HCT116 (cell line): ENCODE measurements around the gene COL26A1. TPM values are rescaled to one million over a fixed set of nuclear protein-coding genes. Genes with fewer than 3 reads are reported as not detected.

Experiments used
- ATAC-seq: fragments of 200-7000 bp; cut with Tn5 transposase; 2 replicates; pipeline ENCODE4 v1.9.1; 2020; ENCODE audit warnings: mild to moderate bottlenecking, moderate library complexity
- BruUV-seq: library from RNA; stranded (reverse); fragments of 400-500 nt; replicated peaks from 2 replicates; lab custom pipeline; 2021; lab: Mats Ljungman, UMichigan
- CTCF ChIA-PET: fragments of 300-600 bp; sonication (Branson Sonifier 250); formaldehyde crosslinking; loops from one replicate; lab custom pipeline; 2021; ENCODE audit warnings: antibody characterized with exemption; lab: Charles Lee
- POLR2A ChIA-PET: fragments of 300-600, 350-600 bp; sonication (Branson Sonifier 250); formaldehyde crosslinking; loops from one replicate; lab custom pipeline; 2021; ENCODE audit warnings: antibody characterized with exemption; lab: Charles Lee
- RAD21 ChIA-PET, 2 experiments: fragments of 300-600 bp; sonication (Branson Sonifier 250); formaldehyde crosslinking; loops; one replicate each; lab custom pipeline; 2023; ENCODE audit warnings: low total read pairs in 2 of 2; ENCODE audit not compliant: uncharacterized antibody in 2 of 2, unreplicated experiment in 2 of 2, low non-redundant PET in 1 of 2; lab: Charles Lee
- DNase-seq: peaks from one replicate; pipeline ENCODE4 v3.0.0-alpha.2; 2010; ENCODE audit warnings: low read depth, low spot score
- H2AFZ ChIP-seq: fragments of 200-600 bp; shearing (Covaris generic), sonication (generic); 2 replicates; pipeline ENCODE4 v1.6.1; 2017; ENCODE audit warnings: low read depth, mixed run types, mixed read lengths, antibody characterized with exemption, low read length; ENCODE audit not compliant: poor library complexity, severe bottlenecking
- H3K27ac ChIP-seq: 2 replicates; pipeline ENCODE4 v1.5.1; 2012; ENCODE audit warnings: low read depth, low read length
- H3K27me3 ChIP-seq: fragments of 200-600 bp; sonication (generic); 2 replicates; pipeline ENCODE4 v1.6.1; 2016; ENCODE audit warnings: mixed run types, low read length, mixed read lengths; ENCODE audit not compliant: insufficient read depth
- H3K36me3 ChIP-seq, 2 experiments: fragments of 200-500 bp in 1 of 2; fragments of 200-600 bp in 1 of 2; sonication (Bioruptor generic) in 1 of 2; sonication (generic) in 1 of 2; 2 replicates each; pipeline versions ENCODE4 v1.5.1 to v1.6.1; 2014 to 2016; ENCODE audit warnings: low read length in 2 of 2, inconsistent platforms in 1 of 2, mixed read lengths in 1 of 2, mixed run types in 1 of 2; ENCODE audit not compliant: insufficient read depth in 2 of 2, control insufficient read depth in 1 of 2
- H3K4me1 ChIP-seq, 2 experiments: fragments of 200-600 bp in 1 of 2; sonication (generic) in 1 of 2; 2 replicates each; pipeline versions ENCODE4 v1.5.1 to v1.6.1; 2012 to 2017; ENCODE audit warnings: low read length in 2 of 2, inconsistent platforms in 1 of 2, mild to moderate bottlenecking in 1 of 2, mixed read lengths in 1 of 2, mixed run types in 1 of 2, moderate library complexity in 1 of 2; ENCODE audit not compliant: insufficient read depth in 2 of 2, control insufficient read depth in 1 of 2
- H3K4me2 ChIP-seq: fragments of 200-600 bp; sonication (generic); 2 replicates; pipeline ENCODE4 v1.6.1; 2017; ENCODE audit warnings: mixed run types, low read length, mixed read lengths
- H3K4me3 ChIP-seq, 2 experiments: fragments of 200-600 bp in 1 of 2; sonication (generic) in 1 of 2; replicated peaks in 1 of 2; 2 replicates each; pipeline ENCODE4 v1.5.1; 2011 to 2016; ENCODE audit warnings: low read length in 2 of 2, control low read depth in 1 of 2, low read depth in 1 of 2, mild to moderate bottlenecking in 1 of 2, mixed read lengths in 1 of 2, mixed run types in 1 of 2
- H3K79me2 ChIP-seq: fragments of 200-600 bp; sonication (generic); 2 replicates; pipeline ENCODE4 v1.6.1; 2017; ENCODE audit warnings: mild to moderate bottlenecking, mixed run types, low read length, moderate library complexity, mixed read lengths; ENCODE audit not compliant: insufficient read depth
- H3K9ac ChIP-seq: fragments of 200-600 bp; sonication (generic); 2 replicates; pipeline ENCODE4 v1.6.1; 2016; ENCODE audit warnings: low read length, mixed read lengths
- H3K9me2 ChIP-seq: fragments of 200-600 bp; sonication (generic), shearing (Covaris generic); 2 replicates; pipeline ENCODE4 v1.6.1; 2017; ENCODE audit warnings: mixed run types, mild to moderate bottlenecking, moderate library complexity; ENCODE audit not compliant: insufficient read depth
- H3K9me3 ChIP-seq, 2 experiments: fragments of 200-500 bp in 1 of 2; fragments of 200-600 bp in 1 of 2; sonication (Bioruptor generic) in 1 of 2; sonication (generic) in 1 of 2; 2 replicates each; pipeline ENCODE4 v1.6.1; 2014 to 2017; ENCODE audit warnings: low read length in 2 of 2, mixed read lengths in 2 of 2, inconsistent platforms in 1 of 2, low read depth in 1 of 2, mild to moderate bottlenecking in 1 of 2, mixed run types in 1 of 2, moderate library complexity in 1 of 2; ENCODE audit not compliant: control insufficient read depth in 1 of 2, insufficient read depth in 1 of 2
- H4K20me1 ChIP-seq: fragments of 200-600 bp; sonication (generic), shearing (Covaris generic); 2 replicates; pipeline ENCODE4 v1.6.1; 2017; ENCODE audit warnings: mixed run types, mild to moderate bottlenecking, moderate library complexity; ENCODE audit not compliant: insufficient read depth
- ATF3 ChIP-seq: IDR thresholded peaks from 2 replicates; pipeline ENCODE4 v1.6.1; 2012
- CEBPB ChIP-seq: IDR thresholded peaks from 2 replicates; pipeline ENCODE4 v1.6.1; 2012; ENCODE audit warnings: low read depth
- CTCF ChIP-seq, 3 experiments: fragments of 200-600 bp in 1 of 3; sonication (generic) in 1 of 3; IDR thresholded peaks in 2 of 3; conservative IDR thresholded peaks in 1 of 3; 2 replicates each; pipeline ENCODE4 v1.5.1; 2012 to 2017; ENCODE audit warnings: low read depth in 2 of 3, low read length in 2 of 3, antibody characterized with exemption in 1 of 3, borderline replicate concordance in 1 of 3, control low read depth in 1 of 3, mild to moderate bottlenecking in 1 of 3, mixed read lengths in 1 of 3, mixed run types in 1 of 3, moderate library complexity in 1 of 3; ENCODE audit not compliant: insufficient read depth in 1 of 3
- MAX ChIP-seq: IDR thresholded peaks from 2 replicates; pipeline ENCODE4 v1.6.1; 2012
- POLR2A ChIP-seq: IDR thresholded peaks from 2 replicates; pipeline ENCODE4 v1.7.0; 2011; ENCODE audit warnings: borderline replicate concordance; ENCODE audit not compliant: insufficient read depth, insufficient read length; ENCODE audit errors: extremely low read depth
- POLR2AphosphoS5 ChIP-seq: IDR thresholded peaks from 2 replicates; pipeline ENCODE4 v1.6.1; 2011; ENCODE audit warnings: mild to moderate bottlenecking, low read depth, low read length, moderate library complexity
- SIN3A ChIP-seq: IDR thresholded peaks from 2 replicates; pipeline ENCODE4 v1.6.1; 2012; ENCODE audit warnings: low read depth
- SP1 ChIP-seq: IDR thresholded peaks from 2 replicates; pipeline ENCODE4 v1.6.1; 2012; ENCODE audit warnings: low read depth
- SRF ChIP-seq: IDR thresholded peaks from 2 replicates; pipeline ENCODE4 v1.6.1; 2012; ENCODE audit warnings: low read depth
- YY1 ChIP-seq: IDR thresholded peaks from 2 replicates; pipeline ENCODE4 v1.6.1; 2011; ENCODE audit warnings: low read length, low read depth, moderate library complexity, mild to moderate bottlenecking; ENCODE audit not compliant: insufficient replicate concordance; ENCODE audit errors: extremely low read depth
- ZNF274 ChIP-seq: fragments of 200-500 bp; sonication (Bioruptor generic); IDR thresholded peaks from 2 replicates; pipeline ENCODE4 v1.6.1; 2014; ENCODE audit warnings: mild to moderate bottlenecking, low read depth, low read length, inconsistent platforms
- intact Hi-C: fragments of 100-400 bp; cut with micrococcal nuclease; formaldehyde crosslinking; loops from 2 replicates; pipeline ENCODE4 v1.10.0; 2022
- total RNA-seq: library from RNA; stranded (reverse); gene quantifications from one replicate; pipeline ENCODE4 v1.2.1, GENCODE V29; 2021; ENCODE audit not compliant: unreplicated experiment

The COL26A1 gene
- total RNA-seq, 1 experiment from 2014 or later = 0.27 TPM

GRCh38 chr7:101556453-101556968 is 193.8 kb downstream of the COL26A1 start (continued):
- TF ChIP-seq MAX (no peak), YY1 (no peak), POLR2A (no peak), ATF3 (no peak), CTCF (IDR thresholded peaks at IDR 0.05 in 2 of 3, conservative IDR thresholded peaks at IDR 0.05 in 1 of 3; ENCODE audit: borderline replicate concordance in 1 of 3, insufficient read depth in 1 of 3, low read depth in 2 of 3, low read length in 2 of 3) (no peak), POLR2AphosphoS5 (no peak), SRF (no peak), CEBPB (no peak), SP1 (no peak), ZNF274 (no peak)

- ATAC-seq (no peak), DNase-seq (no peak)
- ChIA-PET CTCF (no interaction called here), POLR2A (no interaction called here), RAD21 (no interaction called here)
- H3K27me3 ChIP-seq = no peaks in the 10 kb centered on the region
- no TSS peak for BruUV-seq
- no peak for TF ChIP-seq CTCF (IDR thresholded peaks at IDR 0.05 in 2 of 3, conservative IDR thresholded peaks at IDR 0.05 in 1 of 3; ENCODE audit: borderline replicate concordance in 1 of 3, insufficient read depth in 1 of 3, low read depth in 2 of 3, low read length in 2 of 3)
- no peak for TF ChIP-seq SIN3A
- no peak for TF ChIP-seq POLR2AphosphoS5
- H3K4me3 ChIP-seq = no peak overlapping the region
- no peaks in the 10 kb centered on the region for H3K79me2 ChIP-seq
- H2AFZ ChIP-seq = no peak overlapping the region
- H3K27ac ChIP-seq = no peak overlapping the region
- H4K20me1 ChIP-seq = no peaks in the 10 kb centered on the region
- H3K9me3 ChIP-seq = no peaks in the 10 kb centered on the region
- intact Hi-C loops = no loop called here
- no peak overlapping the region for H3K9ac ChIP-seq
- no peak overlapping the region for H3K4me2 ChIP-seq
- H3K9me2 ChIP-seq = no peaks in the 10 kb centered on the region
- peaks cover 0 to 3% of the 10 kb centered on the region in 2 experiments; a peak in 1 of 4 replicates for H3K4me1 ChIP-seq
- no peaks in the 10 kb centered on the region for H3K36me3 ChIP-seq
Observed at GRCh38 chr7:101557421-101557820, 194.7 kb downstream of the COL26A1 start.
